ENCODE data around the gene PLA2G2E. TPM values are rescaled to one million over a fixed set of nuclear protein-coding genes. Genes with fewer than 3 reads are reported as not detected.
"Not testable (repeated sequence)": the region's sequence is repeated elsewhere in the genome, so short reads cannot be mapped to it uniquely, and the experiment has no call there.

Gene PLA2G2E
- total and polyA plus RNA-seq, 2 donors from 2014 or later = not detected

GRCh38 chr1:19934336-19934735 is 10.9 kb upstream of the PLA2G2E start:
- no peaks in the 10 kb centered on the region for H3K27me3 ChIP-seq (ENCODE audit: control insufficient read depth, insufficient read depth, low read length)
- intact Hi-C loops (cut with DNase I) = no loop called here
- no peak overlapping the region for H3K4me3 ChIP-seq (ENCODE audit: low read length in 3 of 3)
- no peaks in the 10 kb centered on the region for H3K4me1 ChIP-seq (ENCODE audit: control insufficient read depth in 2 of 3, insufficient read depth in 2 of 3, low read depth in 1 of 3, low read length in 3 of 3)
- no peak overlapping the region for H3K9ac ChIP-seq (ENCODE audit: low read length in 3 of 3)
- peaks cover 0 to 16% (median 5%) of the 10 kb centered on the region in 3 donors for H3K9me3 ChIP-seq (ENCODE audit: control insufficient read depth in 2 of 3, insufficient read depth in 1 of 3, low read length in 3 of 3)
- TF ChIP-seq, protein P1, sequence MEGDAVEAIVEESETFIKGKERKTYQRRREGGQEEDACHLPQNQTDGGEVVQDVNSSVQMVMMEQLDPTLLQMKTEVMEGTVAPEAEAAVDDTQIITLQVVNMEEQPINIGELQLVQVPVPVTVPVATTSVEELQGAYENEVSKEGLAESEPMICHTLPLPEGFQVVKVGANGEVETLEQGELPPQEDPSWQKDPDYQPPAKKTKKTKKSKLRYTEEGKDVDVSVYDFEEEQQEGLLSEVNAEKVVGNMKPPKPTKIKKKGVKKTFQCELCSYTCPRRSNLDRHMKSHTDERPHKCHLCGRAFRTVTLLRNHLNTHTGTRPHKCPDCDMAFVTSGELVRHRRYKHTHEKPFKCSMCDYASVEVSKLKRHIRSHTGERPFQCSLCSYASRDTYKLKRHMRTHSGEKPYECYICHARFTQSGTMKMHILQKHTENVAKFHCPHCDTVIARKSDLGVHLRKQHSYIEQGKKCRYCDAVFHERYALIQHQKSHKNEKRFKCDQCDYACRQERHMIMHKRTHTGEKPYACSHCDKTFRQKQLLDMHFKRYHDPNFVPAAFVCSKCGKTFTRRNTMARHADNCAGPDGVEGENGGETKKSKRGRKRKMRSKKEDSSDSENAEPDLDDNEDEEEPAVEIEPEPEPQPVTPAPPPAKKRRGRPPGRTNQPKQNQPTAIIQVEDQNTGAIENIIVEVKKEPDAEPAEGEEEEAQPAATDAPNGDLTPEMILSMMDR (IDR thresholded peaks at IDR 0.05; ENCODE audit: borderline replicate concordance, extremely low read depth, insufficient read depth) = no peak
- DNase-seq = no peak
- H3K27ac ChIP-seq (ENCODE audit: low read depth in 2 of 2, low read length in 2 of 2) = no peak overlapping the region
- H3K36me3 ChIP-seq (ENCODE audit: control insufficient read depth in 2 of 3, insufficient read depth in 3 of 3, low read length in 3 of 3) = no peaks in the 10 kb centered on the region
- FAIRE-seq = no peak

DNA sequence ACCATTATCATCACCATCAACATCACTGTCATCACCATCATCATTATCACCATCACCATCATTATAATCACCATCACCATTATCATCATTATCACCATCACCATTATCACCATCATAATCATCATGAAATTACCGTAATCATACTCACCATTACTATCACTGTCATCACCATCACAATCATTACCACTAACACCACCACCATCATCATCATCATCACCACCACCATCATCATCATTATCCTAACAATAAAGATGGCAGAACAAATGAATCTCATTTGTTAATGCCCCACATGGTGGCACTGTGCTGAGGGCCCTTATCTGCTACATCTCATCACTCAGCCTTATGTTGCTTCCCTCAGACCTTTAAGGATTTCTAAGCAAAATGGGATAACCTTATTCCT is 9.4 kb upstream of the PLA2G2E start:
- TF ChIP-seq, protein P1 (IDR thresholded peaks at IDR 0.05; ENCODE audit: borderline replicate concordance, extremely low read depth, insufficient read depth) = no peak
- H3K27ac ChIP-seq (ENCODE audit: low read depth in 2 of 2, low read length in 2 of 2) = no peak overlapping the region
- no peak overlapping the region for H3K9ac ChIP-seq (ENCODE audit: low read length in 3 of 3)
- DNase-seq (no peak), FAIRE-seq (no peak)
- peaks cover 0 to 16% (median 5%) of the 10 kb centered on the region in 3 donors for H3K9me3 ChIP-seq (ENCODE audit: control insufficient read depth in 2 of 3, insufficient read depth in 1 of 3, low read length in 3 of 3)
- H3K36me3 ChIP-seq (ENCODE audit: control insufficient read depth in 2 of 3, insufficient read depth in 3 of 3, low read length in 3 of 3) = no peaks in the 10 kb centered on the region
- H3K4me1 ChIP-seq (ENCODE audit: control insufficient read depth in 2 of 3, insufficient read depth in 2 of 3, low read depth in 1 of 3, low read length in 3 of 3) = no peaks in the 10 kb centered on the region
- no peaks in the 10 kb centered on the region for H3K27me3 ChIP-seq (ENCODE audit: control insufficient read depth, insufficient read depth, low read length)
- intact Hi-C loops (cut with DNase I) = no loop called here
- no peak overlapping the region for H3K4me3 ChIP-seq (ENCODE audit: low read length in 3 of 3)

DNA sequence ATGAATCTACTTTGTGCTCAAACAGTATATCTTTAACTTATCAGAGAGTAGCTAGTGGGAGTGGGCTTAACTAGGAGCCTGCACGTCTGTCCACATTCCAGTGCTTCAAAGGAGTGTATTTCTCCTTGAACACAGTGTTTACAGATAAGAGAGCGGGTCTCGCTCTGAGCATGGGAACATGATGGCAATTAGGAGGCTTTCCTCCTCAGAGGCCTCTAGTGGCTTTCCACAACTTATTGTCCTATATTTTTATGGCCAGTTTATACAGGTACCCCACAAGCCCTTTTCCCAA is 3.7 kb upstream of the PLA2G2E start:
- H3K4me1 ChIP-seq (ENCODE audit: control insufficient read depth in 2 of 3, insufficient read depth in 2 of 3, low read depth in 1 of 3, low read length in 3 of 3); H3K27me3 ChIP-seq (ENCODE audit: control insufficient read depth, insufficient read depth, low read length); H3K27ac ChIP-seq (ENCODE audit: low read depth in 2 of 2, low read length in 2 of 2); DNase-seq; H3K9ac ChIP-seq (ENCODE audit: low read length in 3 of 3); FAIRE-seq; H3K36me3 ChIP-seq (ENCODE audit: control insufficient read depth in 2 of 3, insufficient read depth in 3 of 3, low read length in 3 of 3); intact Hi-C loops (cut with DNase I); H3K4me3 ChIP-seq (ENCODE audit: low read length in 3 of 3): not testable (repeated sequence)
- H3K9me3 ChIP-seq (ENCODE audit: control insufficient read depth in 2 of 3, insufficient read depth in 1 of 3, low read length in 3 of 3) = peaks cover 0 to 12% (median under 1%) of the 10 kb centered on the region in 3 donors

- peaks cover 0 to 8% (median 0%) of the 10 kb centered on the region in 3 donors for H3K9me3 ChIP-seq (ENCODE audit: control insufficient read depth in 2 of 3, insufficient read depth in 1 of 3, low read length in 3 of 3)
- H3K4me3 ChIP-seq (ENCODE audit: low read length in 3 of 3) = no peak overlapping the region
- TF ChIP-seq, protein P1 (IDR thresholded peaks at IDR 0.05; ENCODE audit: borderline replicate concordance, extremely low read depth, insufficient read depth) = no peak
- H3K36me3 ChIP-seq (ENCODE audit: control insufficient read depth in 2 of 3, insufficient read depth in 3 of 3, low read length in 3 of 3) = no peaks in the 10 kb centered on the region
- no peaks in the 10 kb centered on the region for H3K4me1 ChIP-seq (ENCODE audit: control insufficient read depth in 2 of 3, insufficient read depth in 2 of 3, low read depth in 1 of 3, low read length in 3 of 3)
- H3K27ac ChIP-seq (ENCODE audit: low read depth in 2 of 2, low read length in 2 of 2) = no peak overlapping the region
- H3K27me3 ChIP-seq (ENCODE audit: control insufficient read depth, insufficient read depth, low read length) = no peaks in the 10 kb centered on the region
- H3K9ac ChIP-seq (ENCODE audit: low read length in 3 of 3) = no peak overlapping the region
- no peak for FAIRE-seq
- intact Hi-C loops (cut with DNase I) = no loop called here
- no peak for DNase-seq
Measured at GRCh38 chr1:19926296-19927129, 3.1 kb upstream of the PLA2G2E start.

Data from kidney (tissue), 14 donors.